Fibroblast of peridontal ligament (primary cell): ENCODE data around the gene TAS2R40.
A peak's percentile ranks its signal among the peaks of the same experiment; 100 is the strongest.

Source experiments
- DNase-seq: peaks from one replicate; pipeline ENCODE4 v3.0.0-alpha.2; 2010; ENCODE audit errors: extremely low read depth

TAS2R40 gene

GRCh38 chr7:143223784-143224183 lies 1.9 kb downstream of the TAS2R40 start:
- DNase-seq = no peak

GRCh38 chr7:143225047-143225446 lies 3.2 kb downstream of the TAS2R40 start:
- no peak for DNase-seq

GRCh38 chr7:143227806-143228205 lies 6.0 kb downstream of the TAS2R40 start:
- DNase-seq = no peak

GRCh38 chr7:143229054-143229790 lies 7.4 kb downstream of the TAS2R40 start:
- DNase-seq = peak; percentile 30

GRCh38 chr7:143230602-143231457 lies 9.0 kb downstream of the TAS2R40 start:
- DNase-seq = no peak

GRCh38 chr7:143233816-143234532 lies 12.1 kb downstream of the TAS2R40 start:
- DNase-seq = no peak

- no peak for DNase-seq
Observed at GRCh38 chr7:143234533-143234875, 12.7 kb downstream of the TAS2R40 start.

GRCh38 chr7:143235561-143235960 lies 13.7 kb downstream of the TAS2R40 start:
- DNase-seq = no peak

- DNase-seq = no peak
Observed at GRCh38 chr7:143236408-143236990, 14.7 kb downstream of the TAS2R40 start.

- no peak for DNase-seq
Observed at GRCh38 chr7:143237366-143237765, 15.5 kb downstream of the TAS2R40 start.

- DNase-seq = no peak
Observed at GRCh38 chr7:143238289-143238980, 16.6 kb downstream of the TAS2R40 start.

GRCh38 chr7:143239813-143240212 lies 18.0 kb downstream of the TAS2R40 start:
- peak; percentile 84 for DNase-seq

GRCh38 chr7:143240291-143241168 lies 18.7 kb downstream of the TAS2R40 start:
- DNase-seq = peak; percentile 95

GRCh38 chr7:143242306-143242705 lies 20.5 kb downstream of the TAS2R40 start:
- no peak for DNase-seq

GRCh38 chr7:143243111-143243510 lies 21.3 kb downstream of the TAS2R40 start:
- DNase-seq = no peak

GRCh38 chr7:143243614-143244013 lies 21.8 kb downstream of the TAS2R40 start:
- DNase-seq = no peak

- DNase-seq = no peak
Observed at GRCh38 chr7:143244321-143244720, 22.5 kb downstream of the TAS2R40 start.

GRCh38 chr7:143245123-143245522 lies 23.3 kb downstream of the TAS2R40 start:
- peak; percentile 55 for DNase-seq

- no peak for DNase-seq
Observed at GRCh38 chr7:143247372-143247771, 25.5 kb downstream of the TAS2R40 start.

- DNase-seq = peak; percentile 19
Observed at GRCh38 chr7:143248761-143249354, 27.0 kb downstream of the TAS2R40 start.
